GM19463 (cell line): Measurements from ENCODE around the gene CIDEB.
A peak's percentile ranks its signal among the peaks of the same experiment; 100 is the strongest.
"Not testable (repeated sequence)": the region's sequence is repeated elsewhere in the genome, so short reads cannot be mapped to it uniquely, and the experiment has no call there.

Experiments used
- ATAC-seq: cut with Tn5 transposase; IDR thresholded peaks from one replicate; pipeline ENCODE4 v1.9.1; 2021; ENCODE audit warnings: mild to moderate bottlenecking, moderate library complexity; ENCODE audit not compliant: unreplicated experiment

CIDEB gene

DNA sequence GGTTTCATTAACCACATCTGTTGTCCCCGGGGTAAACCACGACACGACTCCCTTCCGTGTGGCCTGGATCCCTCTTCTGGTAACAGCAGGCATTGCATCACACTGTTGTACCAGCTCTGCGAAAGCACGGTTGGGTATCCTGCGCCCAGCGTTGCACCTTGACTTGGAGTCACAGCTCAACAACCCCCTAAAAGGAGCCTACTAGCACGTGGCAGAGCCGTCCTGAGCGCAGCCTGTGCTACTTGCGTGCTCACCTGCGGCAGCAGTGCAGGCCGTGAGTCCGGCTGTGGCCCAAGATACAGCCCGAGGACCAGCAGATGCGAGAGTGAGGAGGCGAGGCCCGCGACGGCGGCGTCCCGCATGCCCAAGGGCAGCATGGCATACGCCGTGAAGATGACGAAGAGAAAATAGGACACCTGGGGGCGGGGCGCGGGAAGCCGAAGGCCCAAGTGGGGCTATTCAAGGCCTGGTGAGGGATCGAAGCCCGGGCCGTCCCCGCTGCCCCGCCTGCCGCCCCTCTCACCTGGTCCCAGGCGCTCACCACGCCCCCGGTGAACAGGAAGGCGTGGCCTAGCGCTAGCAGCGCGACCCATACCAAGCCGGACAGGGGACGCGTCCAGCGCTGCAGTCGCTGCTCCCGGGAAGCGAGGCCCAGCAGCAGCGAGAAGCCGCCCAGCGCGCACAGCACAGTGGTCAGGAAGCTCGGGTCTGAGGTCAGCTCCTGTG lies 24.7 kb upstream of the CIDEB start:
- peak; percentile 85 for ATAC-seq

DNA sequence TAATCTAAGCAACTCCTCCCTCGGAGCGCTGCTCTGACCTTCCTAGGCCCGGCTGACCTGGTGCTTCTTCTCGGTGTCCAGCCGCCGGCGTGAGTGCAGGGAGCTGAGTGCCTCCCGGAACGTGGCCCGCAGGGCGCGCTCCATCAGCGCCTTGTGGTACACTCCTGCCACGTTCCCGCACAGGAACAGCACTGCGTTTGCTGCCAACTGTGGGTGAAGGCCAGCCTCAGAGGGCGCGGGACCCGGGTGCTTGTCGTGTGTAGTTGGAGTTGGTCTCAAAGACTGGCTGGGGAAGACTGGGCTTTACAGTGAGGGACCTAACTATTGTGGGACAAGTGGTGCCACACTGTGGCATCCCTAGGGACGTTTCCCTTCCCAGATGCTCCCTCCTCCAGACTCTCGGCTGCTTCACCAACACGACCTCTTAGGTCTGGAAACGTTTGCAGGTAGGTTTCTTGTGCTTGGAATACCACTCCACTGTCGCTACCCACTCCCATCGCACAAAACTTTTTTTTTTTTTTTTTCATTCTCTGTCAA lies 24.0 kb upstream of the CIDEB start:
- ATAC-seq: no peak

GRCh38 chr14:24330973-24331674 lies 23.3 kb upstream of the CIDEB start:
- no peak for ATAC-seq

- no peak for ATAC-seq
Measured at GRCh38 chr14:24329736-24330135, 22.0 kb upstream of the CIDEB start.

- no peak for ATAC-seq
Measured at GRCh38 chr14:24329073-24329663, 21.4 kb upstream of the CIDEB start.

GRCh38 chr14:24327914-24328313 lies 20.1 kb upstream of the CIDEB start:
- ATAC-seq: not testable (repeated sequence)

GRCh38 chr14:24327303-24327702 lies 19.5 kb upstream of the CIDEB start:
- no peak for ATAC-seq

DNA sequence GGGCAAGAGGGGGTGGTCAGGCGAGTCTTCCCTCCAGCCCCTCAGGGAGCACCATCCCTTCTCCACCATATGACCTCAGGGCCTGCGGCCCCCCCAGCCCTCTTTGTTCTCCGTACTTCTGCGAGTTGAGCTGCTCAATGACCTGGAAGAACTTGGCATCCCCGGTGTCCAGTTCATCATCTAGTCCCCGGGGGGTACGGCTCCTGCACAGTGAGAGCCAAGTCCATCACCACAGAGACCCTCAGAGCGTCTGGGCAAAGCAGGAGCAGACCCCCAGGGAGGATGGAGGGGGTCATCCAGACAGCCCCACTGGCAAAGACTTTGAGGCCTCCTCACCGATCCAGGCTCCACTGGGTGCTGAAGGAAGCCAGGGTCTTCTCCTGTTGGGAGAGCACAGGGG lies 18.2 kb upstream of the CIDEB start:
- ATAC-seq: no peak

- ATAC-seq: no peak
Measured at GRCh38 chr14:24325041-24325530, 17.3 kb upstream of the CIDEB start.

GRCh38 chr14:24324024-24324423 lies 16.2 kb upstream of the CIDEB start:
- no peak for ATAC-seq

DNA sequence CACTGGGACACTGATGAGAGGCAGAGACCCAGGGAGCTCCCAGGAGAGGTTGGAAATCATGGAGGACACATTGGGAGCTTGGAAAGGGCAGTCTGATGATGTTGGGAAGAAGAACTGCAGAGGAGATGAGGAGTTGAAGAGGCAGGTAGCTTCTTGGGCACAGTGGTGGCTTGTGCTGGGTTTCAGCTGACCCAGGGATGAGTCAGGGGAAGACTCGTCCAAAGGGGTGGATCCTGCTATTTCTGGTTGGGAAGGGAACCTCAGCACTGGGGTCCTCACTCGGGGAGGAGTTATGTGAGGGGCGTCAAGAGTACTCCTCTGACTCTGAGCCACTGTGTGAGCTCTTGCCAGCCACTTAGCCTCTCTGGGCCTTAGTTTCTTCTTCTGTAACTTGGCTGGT lies 15.6 kb upstream of the CIDEB start:
- no peak for ATAC-seq

DNA sequence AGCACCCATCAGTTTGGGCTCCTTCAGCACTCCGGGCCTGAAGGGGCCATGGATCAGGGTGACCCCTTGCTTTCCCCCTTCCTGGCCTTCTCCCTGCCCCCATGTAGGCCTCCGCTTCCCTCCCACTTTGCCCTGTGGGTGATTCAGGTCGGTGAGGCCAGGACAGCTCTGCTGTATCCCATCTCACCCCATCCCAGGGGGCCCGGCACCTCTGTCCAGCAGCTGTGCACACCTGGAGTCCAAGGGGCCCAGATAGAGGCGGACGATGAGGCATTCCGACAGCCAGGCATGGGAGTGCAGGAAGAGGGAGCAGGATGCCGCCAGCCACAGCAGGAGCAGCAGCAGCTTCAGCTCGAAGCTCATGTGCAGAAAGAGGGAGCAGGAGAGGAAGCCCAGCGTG lies 14.9 kb upstream of the CIDEB start:
- no peak for ATAC-seq

DNA sequence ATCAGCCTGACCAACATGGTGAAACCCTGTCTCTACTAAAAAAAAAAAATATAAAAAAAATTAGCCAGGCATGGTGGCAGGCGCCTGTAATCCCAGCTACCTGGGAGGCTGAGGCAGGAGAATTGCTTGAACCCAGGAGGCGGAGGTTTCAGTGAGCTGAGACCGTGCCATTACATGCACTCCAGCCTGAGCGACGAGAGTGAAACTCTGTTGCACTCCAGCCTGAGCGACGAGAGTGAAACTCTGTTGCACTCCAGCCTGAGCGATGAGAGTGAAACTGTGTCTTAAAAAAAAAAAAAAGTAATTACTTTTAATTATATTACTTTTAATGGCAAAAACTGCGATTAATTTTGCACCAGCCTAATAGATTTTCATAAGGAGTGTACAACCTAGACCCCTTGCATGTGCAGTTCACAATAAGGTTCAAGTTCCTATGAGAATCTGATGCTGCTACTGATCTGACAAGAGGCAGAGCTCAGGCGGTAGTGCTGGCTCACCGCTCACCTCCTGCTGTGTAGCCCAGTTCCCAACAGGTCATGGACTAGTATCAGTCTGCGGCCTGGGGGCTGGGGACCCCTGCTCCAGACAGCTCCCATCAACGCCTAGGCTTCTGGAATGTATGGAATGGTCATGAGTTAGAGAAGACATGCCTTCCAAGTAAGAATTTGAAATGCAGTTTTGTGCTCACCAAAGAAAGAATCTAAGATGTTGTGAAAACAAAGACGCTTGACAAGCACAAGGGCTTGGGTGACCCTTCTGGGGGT lies 13.6 kb upstream of the CIDEB start:
- ATAC-seq: no peak

- ATAC-seq: no peak
Measured at GRCh38 chr14:24317141-24317928, 9.6 kb upstream of the CIDEB start.

DNA sequence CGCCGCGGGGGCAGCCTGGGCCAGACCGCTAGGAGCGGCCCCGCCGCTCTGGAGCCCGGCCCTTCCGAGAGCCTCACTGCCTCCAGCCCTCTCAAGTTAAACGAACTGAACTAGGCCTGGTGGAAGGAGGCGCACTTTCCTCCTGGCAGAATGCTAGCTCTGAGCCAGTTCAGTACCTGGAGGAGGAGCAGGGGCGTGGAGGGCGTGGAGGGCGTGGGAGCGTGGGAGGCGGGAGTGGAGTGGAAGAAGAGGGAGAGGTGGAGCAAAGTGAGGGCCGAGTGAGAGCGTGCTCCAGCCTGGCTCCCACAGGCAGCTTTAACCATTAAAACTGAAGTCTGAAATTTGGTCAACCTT lies 8.8 kb upstream of the CIDEB start:
- no peak for ATAC-seq

- no peak for ATAC-seq
Measured at GRCh38 chr14:24315807-24316596, 8.2 kb upstream of the CIDEB start.

GRCh38 chr14:24315243-24315806 lies 7.5 kb upstream of the CIDEB start:
- no peak for ATAC-seq

DNA sequence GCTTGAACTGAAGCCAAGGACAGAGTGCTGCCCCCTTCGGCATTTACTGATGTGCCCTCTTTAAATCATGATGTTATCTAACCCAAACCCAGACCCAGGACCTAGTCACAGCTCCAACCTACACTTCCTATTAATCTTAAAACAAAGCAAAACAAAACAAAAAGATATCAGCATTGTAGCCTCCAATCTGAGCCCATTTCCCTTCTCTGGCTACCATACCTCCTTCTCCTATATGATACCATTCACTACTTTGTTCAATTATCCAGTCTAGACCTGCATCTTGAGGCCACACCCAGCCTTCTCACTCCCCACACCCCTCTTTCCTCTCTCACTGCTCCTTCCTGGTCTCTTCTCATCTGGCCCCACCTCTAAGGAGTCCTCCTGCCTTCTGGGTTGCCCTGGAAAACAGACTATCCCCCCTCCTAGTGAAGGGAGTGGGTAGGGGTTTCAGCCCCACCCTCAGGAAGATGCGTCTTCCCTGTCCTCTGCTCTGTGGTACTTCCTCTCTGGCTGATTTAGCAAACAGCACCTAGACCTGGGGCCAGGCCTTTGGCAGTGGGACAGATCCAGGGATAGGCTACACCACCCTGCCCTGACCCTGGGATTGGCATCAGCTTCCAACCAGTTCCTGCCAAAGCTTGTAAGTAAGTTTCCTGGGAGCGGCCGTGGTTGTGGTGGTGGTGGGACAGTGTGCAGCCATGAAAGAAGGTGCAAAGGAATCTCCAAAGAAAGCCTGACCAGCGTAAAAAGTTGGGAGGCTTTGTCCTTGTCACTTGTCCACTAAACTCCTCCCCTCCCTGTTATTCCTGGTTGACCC lies 6.8 kb upstream of the CIDEB start:
- ATAC-seq: no peak
